GM13976 (cell line): ENCODE measurements around the gene COPZ1.

Experiments
- DNase-seq: peaks from one replicate; pipeline ENCODE4 v3.0.0; 2012; ENCODE audit warnings: low spot score
- CTCF ChIP-seq: IDR thresholded peaks from 2 replicates; pipeline ENCODE4 v1.5.1; 2012; ENCODE audit warnings: borderline replicate concordance, mild to moderate bottlenecking; ENCODE audit not compliant: insufficient read depth; ENCODE audit errors: extremely low read depth, missing control alignments, control extremely low read depth
- in situ Hi-C: fragments of 300-500 bp; cut with MboI; formaldehyde crosslinking; loops from one replicate; pipeline ENCODE4 v1.12.0; 2022; ENCODE audit warnings: low sequenced_read_pairs, mixed read lengths, inconsistent platforms; ENCODE audit not compliant: unreplicated experiment

COPZ1 gene

GRCh38 chr12:54330442-54330841 lies 5.5 kb downstream of the COPZ1 start:
- TF ChIP-seq CTCF = no peak
- DNase-seq = no peak
- in situ Hi-C loops = no loop called here

DNA sequence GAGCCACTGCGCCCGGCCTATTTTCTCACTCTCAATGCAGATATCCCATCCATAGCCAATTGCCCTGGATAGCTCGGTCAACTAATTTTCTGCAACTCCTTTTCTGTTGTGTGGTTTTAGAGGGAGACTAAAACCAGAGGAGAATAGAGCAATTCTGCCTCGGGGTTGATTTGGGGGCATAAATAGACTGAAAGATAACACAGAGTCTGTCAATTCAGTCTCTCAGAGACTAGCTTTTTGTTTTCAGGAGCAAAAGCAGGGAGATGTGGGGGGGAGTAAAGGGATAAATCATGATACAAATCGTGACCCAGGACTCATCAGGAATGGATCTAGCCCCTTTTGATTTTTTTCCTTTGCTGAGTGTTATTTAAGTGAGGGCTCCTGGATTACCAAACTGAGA lies 6.5 kb downstream of the COPZ1 start:
- in situ Hi-C loops = no loop called here
- no peak for TF ChIP-seq CTCF
- DNase-seq = no peak

DNA sequence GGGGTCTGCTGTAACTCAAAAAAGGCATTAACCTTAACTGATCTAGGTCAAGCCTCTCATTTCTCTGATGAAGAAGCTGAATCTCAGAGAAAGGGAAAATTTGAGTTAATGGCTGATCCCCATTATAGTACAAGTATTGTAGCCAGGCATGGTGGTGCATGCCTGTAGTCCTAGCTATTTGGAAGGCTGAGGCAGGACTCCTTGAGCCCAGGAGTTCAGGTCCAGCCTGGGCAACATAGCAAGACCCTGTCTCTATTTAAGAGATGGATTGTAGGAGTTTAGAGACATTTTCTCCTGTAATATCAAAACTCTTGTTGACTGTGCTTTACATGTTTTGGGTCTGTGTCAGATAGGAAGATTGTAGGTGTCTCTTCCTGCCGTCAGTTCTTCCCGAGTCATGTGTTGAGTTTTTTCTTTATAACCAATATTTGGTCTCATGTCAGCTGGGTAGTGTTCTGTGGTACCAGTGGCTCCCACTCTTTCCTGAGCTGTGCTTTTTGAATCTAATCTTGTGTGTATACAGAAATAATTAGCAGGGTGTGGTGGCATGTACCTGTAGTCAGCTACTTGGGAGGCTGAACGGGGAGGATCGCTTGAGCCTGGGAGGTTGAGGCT lies 8.6 kb downstream of the COPZ1 start:
- in situ Hi-C loops = no loop called here
- DNase-seq = no peak
- TF ChIP-seq CTCF = no peak

DNA sequence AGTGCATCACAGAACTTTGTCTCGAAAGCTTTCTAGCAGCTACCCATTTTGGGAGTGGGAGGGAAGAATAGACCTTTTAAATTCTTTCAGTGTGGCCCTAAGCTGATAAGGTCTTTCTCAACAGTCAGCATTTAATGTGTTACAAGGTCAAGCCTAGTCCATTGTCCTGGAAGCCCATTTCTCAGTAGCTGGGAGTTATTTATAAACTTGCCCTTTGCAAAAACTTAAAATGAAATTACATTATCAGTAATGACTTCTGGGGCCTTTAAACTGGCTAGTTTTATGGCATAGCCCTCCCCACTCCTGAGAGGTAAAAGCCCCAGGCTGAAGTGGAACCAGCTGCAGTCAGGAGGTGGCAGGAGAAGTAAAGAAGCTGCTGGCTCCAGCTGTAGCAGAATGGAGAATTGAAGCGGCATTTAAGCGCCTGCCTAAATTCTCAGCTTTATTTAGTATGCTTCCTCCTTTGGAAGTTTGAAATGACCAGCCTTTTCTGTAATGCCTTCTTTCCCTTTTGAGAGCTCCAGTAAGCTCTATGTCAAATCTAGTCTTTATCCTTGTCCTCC lies 12.4 kb downstream of the COPZ1 start:
- DNase-seq = no peak
- no peak for TF ChIP-seq CTCF
- in situ Hi-C loops = no loop called here

- in situ Hi-C loops = no loop called here
- no peak for TF ChIP-seq CTCF
- DNase-seq = no peak
Observed at GRCh38 chr12:54337854-54338650, 13.1 kb downstream of the COPZ1 start.

DNA sequence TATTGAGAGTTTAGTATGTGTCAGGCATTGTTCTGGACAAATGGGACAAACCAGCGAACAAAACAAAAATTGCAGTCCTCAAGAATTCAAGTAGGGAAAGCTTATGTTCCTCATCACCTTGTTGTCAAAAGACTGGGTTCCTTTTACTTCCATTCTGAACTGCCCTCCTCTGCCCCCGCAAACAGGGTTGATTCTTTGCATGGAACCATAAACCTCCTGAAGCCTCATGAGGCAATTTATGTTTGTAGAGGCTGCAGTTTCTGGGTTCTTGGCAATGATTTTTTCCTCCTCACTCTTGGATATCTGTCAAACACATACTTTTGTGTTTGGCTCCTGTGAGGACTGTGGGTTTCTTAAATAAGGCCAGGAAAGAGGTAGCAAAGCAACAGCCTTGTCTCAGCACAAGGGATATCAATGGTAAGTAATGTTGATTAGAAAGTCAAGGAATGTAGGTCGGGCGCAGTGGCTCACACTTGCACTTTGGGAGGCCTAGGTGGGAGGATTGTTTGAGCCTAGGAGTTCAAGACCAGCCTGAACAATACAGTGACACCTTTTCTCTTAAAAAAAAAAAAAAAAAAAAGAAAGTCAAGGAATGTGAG lies 13.9 kb downstream of the COPZ1 start:
- no peak for DNase-seq
- in situ Hi-C loops = no loop called here
- TF ChIP-seq CTCF = no peak
